Thoracic aorta (tissue), 2 donors: ENCODE measurements around the gene BCAS3. TPM values are rescaled to one million over a fixed set of nuclear protein-coding genes. Genes with fewer than 3 reads are reported as not detected.

Experiments used
- ATAC-seq: fragments of 150-250 bp; one replicate; pipeline ENCODE4 v1.8.0; 2017; ENCODE audit warnings: low read depth; ENCODE audit not compliant: insufficient number of reproducible peaks, low FRiP score
- DNase-seq: peaks from one replicate; pipeline ENCODE4 v3.0.0-alpha.2; 2020; ENCODE audit warnings: low spot score
- H3K27ac ChIP-seq, 2 donors: fragments of 200-600 bp; sonication (generic); 1 replicate in 1 of 2; 2 replicates in 1 of 2; pipeline ENCODE4 v1.5.1; 2016; ENCODE audit warnings: mild to moderate bottlenecking in 2 of 2, moderate library complexity in 2 of 2
- H3K27me3 ChIP-seq: fragments of 200-600 bp; sonication (generic); replicated peaks from 2 replicates; pipeline ENCODE4 v1.6.0; 2016; ENCODE audit warnings: mild to moderate bottlenecking; ENCODE audit not compliant: insufficient read depth
- H3K36me3 ChIP-seq: fragments of 200-600 bp; sonication (generic); one replicate; pipeline ENCODE4 v1.5.1; 2016
- H3K4me1 ChIP-seq, 2 donors: fragments of 200-600 bp; sonication (generic); 1 replicate in 1 of 2; 2 replicates in 1 of 2; pipeline versions ENCODE4 v1.5.1 to v1.6.0; 2016; ENCODE audit warnings: low read depth in 2 of 2, mild to moderate bottlenecking in 1 of 2; ENCODE audit not compliant: control insufficient read depth in 1 of 2
- H3K4me3 ChIP-seq: fragments of 200-600 bp; sonication (generic); 2 replicates; pipeline ENCODE4 v1.5.1; 2016; ENCODE audit warnings: mild to moderate bottlenecking
- H3K9me3 ChIP-seq: fragments of 200-600 bp; sonication (generic); 2 replicates; pipeline ENCODE4 v1.5.1; 2016
- CTCF ChIP-seq: fragments of 200-600 bp; sonication (generic); IDR thresholded peaks from one replicate; pipeline ENCODE4 v1.5.1; 2019; ENCODE audit warnings: antibody characterized with exemption
- total RNA-seq, 2 donors: library from RNA; depleted of rRNA; stranded (reverse); fragments of >200 nt; gene quantifications; one replicate each; pipeline versions ENCODE4 v1.1.0 to v1.2.3, GENCODE V29; 2016

BCAS3 gene
- total RNA-seq, 2 donors from 2014 or later = 35.1 to 69.3 TPM

- Histone ChIP-seq H3K4me1 (peaks cover 17 to 25% of the 10 kb centered on the region in 2 donors), H3K27me3 (no peaks in the 10 kb centered on the region), H3K4me3 (peak overlapping the region; percentile 51), H3K27ac (peak overlapping the region; percentile 76 to 85), H3K36me3 (no peaks in the 10 kb centered on the region), H3K9me3 (no peaks in the 10 kb centered on the region)
- peak; percentile 86 for ATAC-seq
- DNase-seq = peak; percentile 50
- peak; percentile 34 for TF ChIP-seq CTCF
These were observed 636.9 kb downstream of the BCAS3 start for GRCh38 chr17:61314368-61315078.

- Histone ChIP-seq H3K4me3 (no peak overlapping the region), H3K36me3 (no peaks in the 10 kb centered on the region), H3K9me3 (no peaks in the 10 kb centered on the region), H3K27ac (no peak overlapping the region), H3K27me3 (no peaks in the 10 kb centered on the region), H3K4me1 (peaks cover 17 to 25% of the 10 kb centered on the region in 2 donors)
- ATAC-seq (no peak), DNase-seq (no peak)
- no peak for TF ChIP-seq CTCF
These were observed 639.0 kb downstream of the BCAS3 start for GRCh38 chr17:61316633-61317032.

GRCh38 chr17:61317779-61318178 lies 640.1 kb downstream of the BCAS3 start:
- H3K27me3 ChIP-seq = no peaks in the 10 kb centered on the region
- H3K9me3 ChIP-seq = no peaks in the 10 kb centered on the region
- no peak for TF ChIP-seq CTCF
- H3K27ac ChIP-seq = no peak overlapping the region
- no peak overlapping the region for H3K4me3 ChIP-seq
- ATAC-seq = no peak
- H3K4me1 ChIP-seq = peaks cover 22 to 35% of the 10 kb centered on the region in 2 donors
- no peaks in the 10 kb centered on the region for H3K36me3 ChIP-seq
- no peak for DNase-seq

GRCh38 chr17:61318684-61319098 lies 641.0 kb downstream of the BCAS3 start:
- TF ChIP-seq CTCF = no peak
- no peak overlapping the region for H3K4me3 ChIP-seq
- no peaks in the 10 kb centered on the region for H3K27me3 ChIP-seq
- H3K4me1 ChIP-seq = peaks cover 20 to 35% of the 10 kb centered on the region in 2 donors
- ATAC-seq (no peak), DNase-seq (no peak)
- no peak overlapping the region for H3K27ac ChIP-seq
- no peaks in the 10 kb centered on the region for H3K36me3 ChIP-seq
- no peaks in the 10 kb centered on the region for H3K9me3 ChIP-seq

- Histone ChIP-seq H3K27ac (no peak overlapping the region), H3K9me3 (no peaks in the 10 kb centered on the region), H3K36me3 (no peaks in the 10 kb centered on the region), H3K4me1 (peaks cover 10 to 34% of the 10 kb centered on the region in 2 donors), H3K27me3 (no peaks in the 10 kb centered on the region), H3K4me3 (no peak overlapping the region)
- no peak for TF ChIP-seq CTCF
- DNase-seq (no peak), ATAC-seq (no peak)
These were observed 643.7 kb downstream of the BCAS3 start for GRCh38 chr17:61321344-61321743.
